Measurements from ENCODE around the gene MYO3B. TPM values are rescaled to one million over a fixed set of nuclear protein-coding genes. Genes with fewer than 3 reads are reported as not detected.

MYO3B gene
- total RNA-seq, 1 experiment from 2014 or later: 0.52 TPM

- ChIA-PET CTCF (no interaction called here), POLR2A (ENCODE audit: low non-redundant PET) (no interaction called here)
- intact Hi-C loops (cut with micrococcal nuclease; ENCODE audit: unreplicated experiment): no loop called here
These were observed 385.5 kb downstream of the MYO3B start for GRCh38 chr2:170563401-170563800.

GRCh38 chr2:170566138-170566537 lies 388.2 kb downstream of the MYO3B start:
- intact Hi-C loops (cut with micrococcal nuclease; ENCODE audit: unreplicated experiment): no loop called here
- no peak overlapping the region for H3K4me3 ChIP-seq (ENCODE audit: low read depth, low read length, poor library complexity, severe bottlenecking)

More at GRCh38 chr2:170563401-170563800, 385.5 kb downstream of the MYO3B start:
- no peak overlapping the region for H3K27ac ChIP-seq (ENCODE audit: low read depth, low read length, poor library complexity, severe bottlenecking)
- no peaks in the 10 kb centered on the region for H3K9me3 ChIP-seq (ENCODE audit: low read depth, low read length, poor library complexity, severe bottlenecking)
- no peak for DNase-seq (ENCODE audit: low spot score)
- no TSS peak for BruUV-seq (replicated peaks)
- peaks cover 17% of the 10 kb centered on the region for H3K27me3 ChIP-seq (replicated peaks; ENCODE audit: insufficient read depth, low read depth, low read length, poor library complexity)
- no peaks in the 10 kb centered on the region for H3K4me1 ChIP-seq (ENCODE audit: insufficient read depth, low read length, poor library complexity, severe bottlenecking)
- H3K4me3 ChIP-seq (ENCODE audit: low read depth, low read length, poor library complexity, severe bottlenecking): no peak overlapping the region
- no peaks in the 10 kb centered on the region for H3K36me3 ChIP-seq (ENCODE audit: insufficient read depth, low read length, poor library complexity, severe bottlenecking)
- TF ChIP-seq EZH2 (IDR thresholded peaks at IDR 0.05; ENCODE audit: borderline replicate concordance, low read depth, low read length, poor library complexity, severe bottlenecking): no peak
- TF ChIP-seq CTCF (conservative IDR thresholded peaks at IDR 0.05; ENCODE audit: low read depth, low read length): no peak

GRCh38 chr2:170567429-170567828 lies 389.5 kb downstream of the MYO3B start:
- no peaks in the 10 kb centered on the region for H3K4me1 ChIP-seq (ENCODE audit: insufficient read depth, low read length, poor library complexity, severe bottlenecking)
- no peak for TF ChIP-seq CTCF (conservative IDR thresholded peaks at IDR 0.05; ENCODE audit: low read depth, low read length)
- TF ChIP-seq EZH2 (IDR thresholded peaks at IDR 0.05; ENCODE audit: borderline replicate concordance, low read depth, low read length, poor library complexity, severe bottlenecking): no peak
- BruUV-seq (replicated peaks): no TSS peak
- ChIA-PET CTCF (no interaction called here), POLR2A (ENCODE audit: low non-redundant PET) (no interaction called here)
- intact Hi-C loops (cut with micrococcal nuclease; ENCODE audit: unreplicated experiment): no loop called here
- no peaks in the 10 kb centered on the region for H3K9me3 ChIP-seq (ENCODE audit: low read depth, low read length, poor library complexity, severe bottlenecking)
- no peaks in the 10 kb centered on the region for H3K36me3 ChIP-seq (ENCODE audit: insufficient read depth, low read length, poor library complexity, severe bottlenecking)
- DNase-seq (ENCODE audit: low spot score): no peak
- no peak overlapping the region for H3K4me3 ChIP-seq (ENCODE audit: low read depth, low read length, poor library complexity, severe bottlenecking)
- H3K27ac ChIP-seq (ENCODE audit: low read depth, low read length, poor library complexity, severe bottlenecking): no peak overlapping the region
- peaks cover 5% of the 10 kb centered on the region for H3K27me3 ChIP-seq (replicated peaks; ENCODE audit: insufficient read depth, low read depth, low read length, poor library complexity)

More at GRCh38 chr2:170566138-170566537, 388.2 kb downstream of the MYO3B start:
- peaks cover 5% of the 10 kb centered on the region for H3K27me3 ChIP-seq (replicated peaks; ENCODE audit: insufficient read depth, low read depth, low read length, poor library complexity)
- ChIA-PET POLR2A (ENCODE audit: low non-redundant PET) (no interaction called here), CTCF (no interaction called here)
- no peaks in the 10 kb centered on the region for H3K4me1 ChIP-seq (ENCODE audit: insufficient read depth, low read length, poor library complexity, severe bottlenecking)
- no peak overlapping the region for H3K27ac ChIP-seq (ENCODE audit: low read depth, low read length, poor library complexity, severe bottlenecking)
- H3K36me3 ChIP-seq (ENCODE audit: insufficient read depth, low read length, poor library complexity, severe bottlenecking): no peaks in the 10 kb centered on the region
- no TSS peak for BruUV-seq (replicated peaks)
- TF ChIP-seq EZH2 (IDR thresholded peaks at IDR 0.05; ENCODE audit: borderline replicate concordance, low read depth, low read length, poor library complexity, severe bottlenecking) (no peak), CTCF (conservative IDR thresholded peaks at IDR 0.05; ENCODE audit: low read depth, low read length) (no peak)
- H3K9me3 ChIP-seq (ENCODE audit: low read depth, low read length, poor library complexity, severe bottlenecking): no peaks in the 10 kb centered on the region
- no peak for DNase-seq (ENCODE audit: low spot score)
